WTC11 (cell line): ENCODE results near the gene TEDC2.

Source experiments
- JAZF1 ChIP-seq: fragments of 250-450 bp; sonication (Bioruptor Pico); IDR thresholded peaks from 2 replicates; pipeline ENCODE4 v1.9.0; 2021; ENCODE audit warnings: moderate library complexity, mild to moderate bottlenecking, inconsistent platforms
- ZBTB21 ChIP-seq: sonication (generic); formaldehyde crosslinking; IDR thresholded peaks from 2 replicates; pipeline ENCODE4 v1.8.1; 2023; ENCODE audit warnings: mild to moderate bottlenecking, missing genetic modification reagents, borderline replicate concordance
- TF ChIP-seq, protein P1 (sequence below): fragments of 200-600 bp; IDR thresholded peaks from 2 replicates; pipeline ENCODE4 v1.8.0; 2022; ENCODE audit warnings: antibody characterized with exemption
- TF ChIP-seq, protein P2 (sequence below): sonication (generic); formaldehyde crosslinking; IDR thresholded peaks from 2 replicates; pipeline ENCODE4 v1.8.1; 2022; ENCODE audit warnings: low read depth, mild to moderate bottlenecking, moderate library complexity, missing genetic modification reagents, borderline replicate concordance

DNA sequence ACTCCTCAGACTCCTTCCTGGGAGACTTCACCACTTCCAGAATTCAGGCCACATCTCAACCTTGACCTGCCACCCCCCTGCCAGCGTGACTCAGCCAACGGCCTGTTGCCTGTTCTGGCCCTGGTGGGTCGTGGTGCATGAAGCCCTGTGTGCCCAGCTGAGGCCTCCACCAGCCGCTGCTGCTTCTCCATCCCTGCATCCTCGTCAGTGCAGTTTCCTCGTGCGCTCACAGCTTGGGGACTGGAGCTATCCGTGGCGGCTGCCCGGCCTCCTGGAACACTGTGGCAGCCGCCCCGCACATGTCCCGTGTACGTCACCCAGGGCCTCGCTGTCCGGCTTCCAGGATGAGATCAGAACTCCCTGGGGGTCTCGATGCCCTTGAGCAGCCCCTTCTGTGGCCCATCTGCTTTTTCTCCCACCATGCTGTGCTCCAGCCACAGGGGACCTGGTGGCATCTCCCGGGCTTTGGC is 8.0 kb upstream of the TEDC2 start:
- TF ChIP-seq ZBTB21 (CRISPR knock-in tag) (no peak), JAZF1 (CRISPR knock-in tag) (no peak)
- TF ChIP-seq, protein P1, sequence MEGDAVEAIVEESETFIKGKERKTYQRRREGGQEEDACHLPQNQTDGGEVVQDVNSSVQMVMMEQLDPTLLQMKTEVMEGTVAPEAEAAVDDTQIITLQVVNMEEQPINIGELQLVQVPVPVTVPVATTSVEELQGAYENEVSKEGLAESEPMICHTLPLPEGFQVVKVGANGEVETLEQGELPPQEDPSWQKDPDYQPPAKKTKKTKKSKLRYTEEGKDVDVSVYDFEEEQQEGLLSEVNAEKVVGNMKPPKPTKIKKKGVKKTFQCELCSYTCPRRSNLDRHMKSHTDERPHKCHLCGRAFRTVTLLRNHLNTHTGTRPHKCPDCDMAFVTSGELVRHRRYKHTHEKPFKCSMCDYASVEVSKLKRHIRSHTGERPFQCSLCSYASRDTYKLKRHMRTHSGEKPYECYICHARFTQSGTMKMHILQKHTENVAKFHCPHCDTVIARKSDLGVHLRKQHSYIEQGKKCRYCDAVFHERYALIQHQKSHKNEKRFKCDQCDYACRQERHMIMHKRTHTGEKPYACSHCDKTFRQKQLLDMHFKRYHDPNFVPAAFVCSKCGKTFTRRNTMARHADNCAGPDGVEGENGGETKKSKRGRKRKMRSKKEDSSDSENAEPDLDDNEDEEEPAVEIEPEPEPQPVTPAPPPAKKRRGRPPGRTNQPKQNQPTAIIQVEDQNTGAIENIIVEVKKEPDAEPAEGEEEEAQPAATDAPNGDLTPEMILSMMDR = no peak
- TF ChIP-seq, protein P2, sequence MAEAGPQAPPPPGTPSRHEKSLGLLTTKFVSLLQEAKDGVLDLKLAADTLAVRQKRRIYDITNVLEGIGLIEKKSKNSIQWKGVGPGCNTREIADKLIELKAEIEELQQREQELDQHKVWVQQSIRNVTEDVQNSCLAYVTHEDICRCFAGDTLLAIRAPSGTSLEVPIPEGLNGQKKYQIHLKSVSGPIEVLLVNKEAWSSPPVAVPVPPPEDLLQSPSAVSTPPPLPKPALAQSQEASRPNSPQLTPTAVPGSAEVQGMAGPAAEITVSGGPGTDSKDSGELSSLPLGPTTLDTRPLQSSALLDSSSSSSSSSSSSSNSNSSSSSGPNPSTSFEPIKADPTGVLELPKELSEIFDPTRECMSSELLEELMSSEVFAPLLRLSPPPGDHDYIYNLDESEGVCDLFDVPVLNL (CRISPR knock-in tag) = no peak
